ENCODE results near the gene UBXN11.

UBXN11 gene

DNA sequence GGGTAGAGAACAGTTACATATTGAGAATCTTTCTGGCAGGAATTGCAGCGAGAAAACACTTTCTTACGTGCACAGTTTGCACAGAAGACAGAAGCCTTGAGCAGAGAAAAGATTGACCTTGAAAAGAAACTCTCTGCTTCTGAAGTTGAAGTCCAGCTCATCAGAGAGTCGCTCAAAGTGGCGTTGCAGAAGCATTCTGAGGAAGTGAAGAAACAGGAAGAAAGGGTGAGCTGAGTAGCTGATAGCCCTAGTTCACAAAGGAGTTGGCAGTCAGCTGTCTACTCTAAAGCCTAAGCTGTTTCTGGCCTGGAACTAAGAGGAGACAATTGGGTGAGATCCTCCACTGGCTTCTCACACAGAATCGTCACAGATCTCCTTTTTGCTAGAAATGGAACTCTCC, 46.9 kb downstream of the UBXN11 start:
- H3K27me3 ChIP-seq (ENCODE audit: control insufficient read depth, insufficient read depth, low read length) = no peaks in the 10 kb centered on the region
- no peaks in the 10 kb centered on the region for H3K4me1 ChIP-seq (ENCODE audit: control insufficient read depth, insufficient read depth, low read length)
- no peaks in the 10 kb centered on the region for H3K9me3 ChIP-seq (ENCODE audit: control insufficient read depth, low read length)
- peaks cover 6% of the 10 kb centered on the region for H3K36me3 ChIP-seq (ENCODE audit: control insufficient read depth, insufficient read depth, low read length)
- H3K4me3 ChIP-seq (ENCODE audit: low read length) = no peak overlapping the region
- H3K9ac ChIP-seq (ENCODE audit: low read length) = no peak overlapping the region

DNA sequence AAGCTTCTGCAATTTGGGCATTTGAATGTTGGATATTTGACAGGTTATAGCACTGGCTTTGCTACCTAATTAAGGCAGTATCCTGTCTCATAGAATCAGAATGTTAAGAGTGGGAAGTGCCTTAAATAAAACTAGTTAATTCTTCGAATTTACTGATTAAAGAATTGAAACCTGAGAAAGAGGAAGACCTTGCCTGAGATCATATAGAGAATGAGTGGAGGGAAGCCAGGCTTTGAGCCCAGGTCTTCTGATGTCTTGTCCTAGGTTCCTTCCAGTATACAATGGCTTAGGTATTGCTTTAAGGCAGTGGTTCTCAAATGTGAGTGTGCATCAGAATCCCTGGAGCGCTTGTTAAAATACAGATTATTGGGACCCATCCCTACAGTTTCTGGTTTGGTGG, 47.4 kb downstream of the UBXN11 start:
- Histone ChIP-seq H3K9me3 (ENCODE audit: control insufficient read depth, low read length) (no peaks in the 10 kb centered on the region), H3K27me3 (ENCODE audit: control insufficient read depth, insufficient read depth, low read length) (no peaks in the 10 kb centered on the region), H3K4me1 (ENCODE audit: control insufficient read depth, insufficient read depth, low read length) (no peaks in the 10 kb centered on the region), H3K4me3 (ENCODE audit: low read length) (no peak overlapping the region), H3K36me3 (ENCODE audit: control insufficient read depth, insufficient read depth, low read length) (peaks cover 6% of the 10 kb centered on the region), H3K9ac (ENCODE audit: low read length) (no peak overlapping the region)

DNA sequence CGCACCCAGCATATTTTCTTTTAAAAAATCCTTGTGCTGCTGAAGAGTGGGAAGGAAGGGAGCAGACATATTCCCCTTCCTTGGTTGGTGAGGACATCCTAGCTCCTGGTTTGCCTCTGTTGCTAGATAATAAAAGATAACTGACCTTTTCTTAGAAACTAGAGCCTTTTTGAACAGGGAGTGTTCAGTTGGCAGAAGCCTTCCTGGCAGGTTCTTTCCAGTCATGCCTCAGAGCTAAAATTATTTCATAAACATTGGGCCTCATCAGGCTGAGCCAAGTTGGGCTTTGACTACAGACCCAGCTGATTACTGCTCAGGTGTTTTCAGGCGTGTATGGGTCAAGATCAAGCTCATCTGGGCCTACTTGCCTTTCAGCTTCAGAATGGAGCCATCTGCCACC, 49.2 kb downstream of the UBXN11 start:
- no peaks in the 10 kb centered on the region for H3K9me3 ChIP-seq (ENCODE audit: control insufficient read depth, low read length)
- H3K4me1 ChIP-seq (ENCODE audit: control insufficient read depth, insufficient read depth, low read length) = no peaks in the 10 kb centered on the region
- peaks cover 6% of the 10 kb centered on the region for H3K36me3 ChIP-seq (ENCODE audit: control insufficient read depth, insufficient read depth, low read length)
- H3K9ac ChIP-seq (ENCODE audit: low read length) = no peak overlapping the region
- H3K4me3 ChIP-seq (ENCODE audit: low read length) = no peak overlapping the region
- H3K27me3 ChIP-seq (ENCODE audit: control insufficient read depth, insufficient read depth, low read length) = no peaks in the 10 kb centered on the region

DNA sequence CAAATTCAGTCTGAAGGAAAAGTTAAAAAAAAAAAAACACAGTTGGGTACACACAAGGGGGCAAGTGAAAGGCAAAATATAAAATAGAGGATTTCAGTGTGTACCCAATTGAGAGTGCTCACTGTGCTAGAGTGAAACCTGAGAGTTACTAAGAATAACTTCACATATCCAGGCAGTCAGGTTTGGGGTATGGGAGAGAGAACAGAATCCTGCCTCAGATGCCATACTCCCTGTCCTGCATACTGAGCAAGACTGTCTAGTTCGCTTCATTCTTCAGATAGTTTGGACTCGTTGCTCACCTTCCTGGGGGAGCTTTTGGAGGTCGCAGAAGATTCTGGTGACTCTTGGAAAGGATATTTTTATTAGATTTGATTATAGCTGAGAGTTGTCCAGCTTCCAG, 52.0 kb downstream of the UBXN11 start:
- no peaks in the 10 kb centered on the region for H3K27me3 ChIP-seq (ENCODE audit: control insufficient read depth, insufficient read depth, low read length)
- peaks cover under 1% of the 10 kb centered on the region for H3K36me3 ChIP-seq (ENCODE audit: control insufficient read depth, insufficient read depth, low read length)
- no peak overlapping the region for H3K9ac ChIP-seq (ENCODE audit: low read length)
- no peaks in the 10 kb centered on the region for H3K9me3 ChIP-seq (ENCODE audit: control insufficient read depth, low read length)
- H3K4me3 ChIP-seq (ENCODE audit: low read length) = no peak overlapping the region
- no peaks in the 10 kb centered on the region for H3K4me1 ChIP-seq (ENCODE audit: control insufficient read depth, insufficient read depth, low read length)

DNA sequence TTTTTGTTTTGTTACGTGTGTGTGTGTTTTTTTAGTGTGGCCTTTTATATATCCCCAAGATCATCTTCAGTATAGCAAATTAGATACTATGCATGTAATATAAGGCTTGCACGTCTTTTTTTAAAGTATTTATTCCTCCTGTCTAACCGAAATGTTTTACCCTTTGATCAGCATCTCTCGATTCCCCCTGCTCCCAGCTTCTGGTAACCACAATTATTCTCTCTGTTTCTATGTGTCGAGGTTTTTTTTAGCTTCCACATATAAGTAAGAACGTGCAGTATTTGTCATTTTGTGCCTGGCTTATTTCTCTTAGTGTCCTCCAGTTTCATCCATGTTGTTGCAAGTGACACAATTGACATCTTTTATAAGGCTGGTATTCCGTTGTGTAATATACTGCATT, 53.7 kb downstream of the UBXN11 start:
- H3K36me3 ChIP-seq (ENCODE audit: control insufficient read depth, insufficient read depth, low read length) = no peaks in the 10 kb centered on the region
- H3K9me3 ChIP-seq (ENCODE audit: control insufficient read depth, low read length) = no peaks in the 10 kb centered on the region
- no peaks in the 10 kb centered on the region for H3K4me1 ChIP-seq (ENCODE audit: control insufficient read depth, insufficient read depth, low read length)
- no peak overlapping the region for H3K9ac ChIP-seq (ENCODE audit: low read length)
- no peaks in the 10 kb centered on the region for H3K27me3 ChIP-seq (ENCODE audit: control insufficient read depth, insufficient read depth, low read length)
- no peak overlapping the region for H3K4me3 ChIP-seq (ENCODE audit: low read length)

DNA sequence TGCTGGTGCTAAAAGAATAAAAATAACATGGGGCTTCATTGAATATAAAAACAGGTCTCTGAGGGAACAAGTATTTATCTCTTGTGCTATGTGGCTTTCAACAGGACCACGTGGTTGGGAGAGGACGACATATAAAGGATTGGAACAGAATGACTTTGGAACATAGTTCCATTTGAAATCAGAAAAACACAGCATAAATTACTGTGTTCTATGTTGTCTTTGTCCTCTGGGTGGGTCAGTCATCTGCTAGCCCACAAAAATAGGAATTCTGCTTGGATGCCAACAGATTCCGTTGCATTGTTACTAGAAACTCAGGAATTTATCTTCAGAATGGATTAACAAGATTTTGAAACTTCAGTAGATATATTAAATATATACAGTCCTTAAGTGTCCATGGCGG, 66.5 kb downstream of the UBXN11 start:
- Histone ChIP-seq H3K36me3 (ENCODE audit: control insufficient read depth, insufficient read depth, low read length) (no peaks in the 10 kb centered on the region), H3K4me3 (ENCODE audit: low read length) (no peak overlapping the region), H3K4me1 (ENCODE audit: control insufficient read depth, insufficient read depth, low read length) (no peaks in the 10 kb centered on the region), H3K9ac (ENCODE audit: low read length) (no peak overlapping the region), H3K9me3 (ENCODE audit: control insufficient read depth, low read length) (no peaks in the 10 kb centered on the region), H3K27me3 (ENCODE audit: control insufficient read depth, insufficient read depth, low read length) (no peaks in the 10 kb centered on the region)

DNA sequence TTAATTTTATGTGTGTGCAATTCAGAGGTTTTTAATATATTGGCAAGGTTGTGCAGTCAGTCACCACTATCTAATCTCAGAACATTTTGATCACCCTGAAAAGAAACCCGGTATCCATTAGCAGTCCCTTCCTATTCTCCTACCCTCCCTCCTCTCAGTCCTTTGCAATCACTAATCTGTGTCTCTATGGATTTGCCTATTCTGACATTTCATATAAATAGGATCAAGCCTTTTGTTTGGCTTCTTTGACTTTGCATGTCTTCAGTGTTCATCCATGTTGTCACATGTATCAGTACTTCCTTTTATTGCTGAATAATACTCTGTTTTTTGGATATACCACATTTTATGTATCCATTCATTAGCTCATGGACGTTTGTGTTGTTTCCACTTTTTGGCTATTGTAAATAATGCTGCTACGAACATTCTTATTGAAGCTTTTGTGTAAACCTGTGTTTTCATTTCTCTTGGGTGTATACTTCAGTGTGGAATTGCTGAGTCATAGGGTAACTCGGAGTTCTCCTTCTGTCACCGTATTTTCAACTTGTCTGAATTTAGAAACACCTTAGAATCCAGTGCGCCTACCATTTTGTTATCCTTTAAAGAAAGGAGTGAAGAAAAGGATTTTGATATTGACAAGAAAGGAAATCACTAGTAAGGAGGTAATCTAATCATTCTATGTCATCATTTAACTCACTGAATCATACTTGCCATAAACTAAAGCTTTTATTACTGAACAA, 69.0 kb downstream of the UBXN11 start:
- H3K4me1 ChIP-seq (ENCODE audit: control insufficient read depth, insufficient read depth, low read length) = peaks cover 4% of the 10 kb centered on the region
- H3K9ac ChIP-seq (ENCODE audit: low read length) = no peak overlapping the region
- no peaks in the 10 kb centered on the region for H3K9me3 ChIP-seq (ENCODE audit: control insufficient read depth, low read length)
- no peak overlapping the region for H3K4me3 ChIP-seq (ENCODE audit: low read length)
- H3K36me3 ChIP-seq (ENCODE audit: control insufficient read depth, insufficient read depth, low read length) = no peaks in the 10 kb centered on the region
- H3K27me3 ChIP-seq (ENCODE audit: control insufficient read depth, insufficient read depth, low read length) = no peaks in the 10 kb centered on the region

DNA sequence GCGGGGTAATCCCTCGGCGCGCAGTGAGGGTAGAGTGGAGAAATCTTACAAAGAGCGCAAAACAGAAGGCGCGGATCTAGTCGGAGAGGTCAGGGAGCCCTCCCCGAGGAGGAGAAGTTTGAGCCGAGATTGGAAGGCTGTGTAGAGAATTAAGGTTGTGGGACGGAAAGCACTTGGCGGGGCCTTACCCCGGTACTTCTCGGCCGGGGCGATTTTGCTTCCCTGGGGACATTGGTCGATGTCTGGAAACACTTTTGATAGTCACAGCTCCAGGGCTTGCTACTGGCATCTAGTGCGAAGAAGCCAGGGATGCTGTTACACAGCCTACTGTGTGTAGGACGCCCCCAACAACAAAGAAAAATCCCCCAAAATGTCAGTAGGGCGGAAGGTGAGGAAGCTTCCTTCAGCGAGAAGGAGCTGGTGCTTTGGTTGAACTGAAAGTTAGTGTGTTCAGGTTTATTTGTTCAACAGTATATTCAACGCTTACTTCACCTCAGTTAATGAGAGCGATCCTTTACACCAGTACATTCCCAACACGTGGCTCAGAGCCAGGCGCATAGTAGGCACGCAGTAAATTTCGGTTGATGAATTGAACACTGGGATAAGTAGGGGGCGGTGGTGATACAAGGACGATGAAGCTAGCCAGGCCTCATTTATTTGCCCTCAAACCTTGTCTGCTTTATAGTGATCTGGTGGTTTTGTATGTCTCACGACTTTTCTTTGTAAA, 71.6 kb downstream of the UBXN11 start:
- H3K36me3 ChIP-seq (ENCODE audit: control insufficient read depth, insufficient read depth, low read length) = no peaks in the 10 kb centered on the region
- H3K9ac ChIP-seq (ENCODE audit: low read length) = peak overlapping the region; percentile 87
- peak overlapping the region; percentile 81 for H3K4me3 ChIP-seq (ENCODE audit: low read length)
- H3K4me1 ChIP-seq (ENCODE audit: control insufficient read depth, insufficient read depth, low read length) = peaks cover 4% of the 10 kb centered on the region
- no peaks in the 10 kb centered on the region for H3K9me3 ChIP-seq (ENCODE audit: control insufficient read depth, low read length)
- H3K27me3 ChIP-seq (ENCODE audit: control insufficient read depth, insufficient read depth, low read length) = no peaks in the 10 kb centered on the region

DNA sequence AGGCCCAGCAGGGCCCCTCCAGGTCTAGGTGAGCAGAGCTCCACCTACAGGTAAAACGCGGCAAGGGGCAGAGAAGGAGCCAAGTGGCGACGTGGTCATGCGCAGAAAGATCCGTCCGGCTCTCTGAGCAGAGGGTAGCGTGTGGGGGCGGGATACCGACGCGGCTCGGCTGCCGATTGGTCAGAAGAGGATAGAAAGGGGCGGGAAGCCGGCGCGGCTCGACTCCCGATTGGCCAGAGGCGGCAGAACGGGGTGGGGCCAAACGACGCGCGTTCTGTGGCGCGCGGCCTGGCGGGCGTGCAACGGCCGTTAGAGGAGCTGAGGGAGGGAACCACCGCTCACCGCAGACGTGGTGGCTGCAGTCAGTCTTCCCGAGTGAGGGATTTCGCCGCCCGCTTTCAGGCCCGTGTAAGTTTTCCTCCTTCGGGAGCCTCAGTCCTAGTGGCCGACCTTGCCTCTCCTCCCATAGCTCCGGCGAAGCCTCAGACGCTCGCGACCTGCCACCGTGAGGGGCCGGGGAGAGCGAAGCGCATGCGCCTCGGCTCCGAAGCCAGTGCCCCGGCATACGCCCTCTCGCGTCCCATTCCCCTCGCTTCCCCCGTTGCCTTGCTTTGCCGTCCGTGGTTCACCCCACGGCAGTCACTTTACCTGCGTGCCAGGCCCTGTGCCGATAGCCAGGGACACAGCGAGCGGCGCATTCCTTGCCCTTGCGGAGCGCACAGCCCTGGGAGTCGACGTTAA, 72.4 kb downstream of the UBXN11 start, which contains the start of gene CEP85:
CEP85 (plus strand) TSS at position 298 of the 741 bp plus-strand sequence. CDS start 5,584 bp downstream, outside the sequence.
- H3K27me3 ChIP-seq (ENCODE audit: control insufficient read depth, insufficient read depth, low read length) = no peaks in the 10 kb centered on the region
- peak within 1 kb of the TSS; percentile 81 for H3K4me3 ChIP-seq (ENCODE audit: low read length)
- no peaks in the 10 kb centered on the region for H3K36me3 ChIP-seq (ENCODE audit: control insufficient read depth, insufficient read depth, low read length)
- H3K4me1 ChIP-seq (ENCODE audit: control insufficient read depth, insufficient read depth, low read length) = peaks cover 4% of the 10 kb centered on the region
- peak within 1 kb of the TSS; percentile 87 for H3K9ac ChIP-seq (ENCODE audit: low read length)
- no peaks in the 10 kb centered on the region for H3K9me3 ChIP-seq (ENCODE audit: control insufficient read depth, low read length)

All from mucosa of stomach (tissue), 1 donor.